Parathyroid adenoma (tissue), 2 donors: Measurements from ENCODE around the gene FLII.

ENCODE experiments used
- H2AFZ ChIP-seq: fragments of 300-600 bp; sonication (generic); one replicate; pipeline ENCODE4 v1.7.0; 2017; ENCODE audit warnings: antibody characterized with exemption, mild to moderate bottlenecking
- H3K27ac ChIP-seq: fragments of 300-600 bp; sonication (generic); one replicate; pipeline ENCODE4 v1.7.0; 2017
- H3K27me3 ChIP-seq: fragments of 300-600 bp; sonication (generic); one replicate; pipeline ENCODE4 v1.7.0; 2017; ENCODE audit warnings: low read length; ENCODE audit not compliant: control insufficient read depth, insufficient read depth
- H3K36me3 ChIP-seq: fragments of 300-600 bp; sonication (generic); one replicate; pipeline ENCODE4 v1.7.0; 2017; ENCODE audit warnings: low read length; ENCODE audit not compliant: control insufficient read depth, insufficient read depth
- H3K4me1 ChIP-seq: fragments of 300-600 bp; sonication (generic); one replicate; pipeline ENCODE4 v1.7.0; 2017; ENCODE audit warnings: control low read depth
- H3K4me2 ChIP-seq: fragments of 300-600 bp; sonication (generic); one replicate; pipeline ENCODE4 v1.7.0; 2017; ENCODE audit warnings: low read length
- H3K4me3 ChIP-seq: fragments of 300-600 bp; sonication (generic); one replicate; pipeline ENCODE4 v1.7.0; 2017; ENCODE audit warnings: low read depth, low read length
- H3K79me2 ChIP-seq: fragments of 300-600 bp; sonication (generic); one replicate; pipeline ENCODE4 v1.7.0; 2017; ENCODE audit warnings: control low read depth
- H3K9ac ChIP-seq: fragments of 300-600 bp; sonication (generic); one replicate; pipeline ENCODE4 v1.7.0; 2017; ENCODE audit warnings: mild to moderate bottlenecking
- H3K9me3 ChIP-seq: fragments of 300-600 bp; sonication (generic); one replicate; pipeline ENCODE4 v1.7.0; 2017; ENCODE audit warnings: low read length; ENCODE audit not compliant: control insufficient read depth
- CTCF ChIP-seq: fragments of 300-600 bp; sonication (generic); IDR thresholded peaks from one replicate; pipeline ENCODE4 v1.7.0; 2017; ENCODE audit warnings: antibody characterized with exemption, mild to moderate bottlenecking
- donor health status: primary hyperparathyroidism.

FLII gene

DNA sequence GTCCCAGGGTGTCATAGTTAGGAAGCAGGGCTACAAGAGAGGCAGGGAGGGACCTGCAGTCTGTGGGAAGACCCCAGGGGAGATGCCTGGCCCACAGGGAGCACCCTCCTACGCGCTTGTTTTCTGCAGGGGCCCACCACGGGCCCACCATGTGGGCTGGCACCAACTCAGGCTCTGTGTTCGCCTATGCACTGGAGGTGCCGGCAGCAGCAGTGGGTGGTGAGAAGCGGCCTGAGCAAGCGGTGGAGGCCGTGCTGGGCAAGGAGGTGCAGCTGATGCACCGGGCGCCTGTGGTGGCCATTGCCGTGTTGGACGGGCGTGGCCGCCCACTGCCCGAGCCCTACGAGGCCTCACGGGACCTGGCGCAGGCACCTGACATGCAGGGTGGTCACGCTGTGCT is 18.1 kb downstream of the FLII start:
- H3K4me1 ChIP-seq: no peaks in the 10 kb centered on the region
- no peaks in the 10 kb centered on the region for H3K9me3 ChIP-seq
- TF ChIP-seq CTCF: no peak
- no peak overlapping the region for H3K9ac ChIP-seq
- no peak overlapping the region for H3K4me3 ChIP-seq
- no peak overlapping the region for H3K4me2 ChIP-seq
- no peak overlapping the region for H2AFZ ChIP-seq
- H3K36me3 ChIP-seq: no peaks in the 10 kb centered on the region
- no peak overlapping the region for H3K27ac ChIP-seq
- H3K27me3 ChIP-seq: no peaks in the 10 kb centered on the region
- no peaks in the 10 kb centered on the region for H3K79me2 ChIP-seq

GRCh38 chr17:18238299-18238698 is 20.2 kb downstream of the FLII start:
- Histone ChIP-seq H3K9me3 (no peaks in the 10 kb centered on the region), H3K9ac (no peak overlapping the region), H3K27ac (no peak overlapping the region), H3K79me2 (no peaks in the 10 kb centered on the region), H3K36me3 (no peaks in the 10 kb centered on the region), H2AFZ (no peak overlapping the region), H3K4me3 (no peak overlapping the region), H3K4me1 (no peaks in the 10 kb centered on the region), H3K27me3 (no peaks in the 10 kb centered on the region), H3K4me2 (no peak overlapping the region)
- TF ChIP-seq CTCF: no peak

DNA sequence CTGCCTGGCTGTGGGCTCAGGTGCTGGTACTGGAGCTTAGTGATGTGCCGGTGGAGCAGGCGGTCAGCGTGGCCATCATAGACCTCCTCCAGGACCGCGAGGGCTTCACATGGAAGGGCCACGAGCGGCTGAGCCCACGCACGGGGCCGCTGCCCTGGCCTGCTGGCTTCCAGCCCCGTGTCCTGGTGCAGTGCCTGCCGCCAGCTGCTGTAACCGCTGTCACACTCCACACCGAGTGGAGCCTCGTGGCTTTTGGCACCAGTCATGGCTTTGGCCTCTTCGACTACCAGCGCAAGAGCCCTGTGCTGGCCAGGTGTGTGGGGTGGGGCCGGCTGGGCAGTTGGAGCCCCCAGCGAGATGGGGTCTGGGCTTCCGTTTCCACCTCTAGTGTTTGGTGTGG is 21.1 kb downstream of the FLII start:
- Histone ChIP-seq H3K79me2 (no peaks in the 10 kb centered on the region), H2AFZ (no peak overlapping the region), H3K27me3 (no peaks in the 10 kb centered on the region), H3K27ac (no peak overlapping the region), H3K4me2 (no peak overlapping the region), H3K4me1 (no peaks in the 10 kb centered on the region), H3K4me3 (no peak overlapping the region), H3K9me3 (no peaks in the 10 kb centered on the region), H3K36me3 (no peaks in the 10 kb centered on the region), H3K9ac (no peak overlapping the region)
- no peak for TF ChIP-seq CTCF

- Histone ChIP-seq H3K4me2 (no peak overlapping the region), H3K79me2 (no peaks in the 10 kb centered on the region), H3K4me1 (no peaks in the 10 kb centered on the region), H3K27ac (no peak overlapping the region), H3K27me3 (no peaks in the 10 kb centered on the region), H3K9ac (no peak overlapping the region), H3K36me3 (no peaks in the 10 kb centered on the region), H3K9me3 (no peaks in the 10 kb centered on the region), H3K4me3 (no peak overlapping the region), H2AFZ (no peak overlapping the region)
- no peak for TF ChIP-seq CTCF
Measured at GRCh38 chr17:18236494-18236893, 22.0 kb downstream of the FLII start.

- no peak overlapping the region for H3K9ac ChIP-seq
- no peaks in the 10 kb centered on the region for H3K79me2 ChIP-seq
- no peak overlapping the region for H2AFZ ChIP-seq
- no peak for TF ChIP-seq CTCF
- no peak overlapping the region for H3K4me2 ChIP-seq
- no peaks in the 10 kb centered on the region for H3K27me3 ChIP-seq
- no peaks in the 10 kb centered on the region for H3K36me3 ChIP-seq
- no peak overlapping the region for H3K4me3 ChIP-seq
- H3K4me1 ChIP-seq: no peaks in the 10 kb centered on the region
- H3K9me3 ChIP-seq: no peaks in the 10 kb centered on the region
- no peak overlapping the region for H3K27ac ChIP-seq
Measured at GRCh38 chr17:18235743-18236256, 22.7 kb downstream of the FLII start.
